ENCODE results near the gene TGFBR3. TPM values are rescaled to one million over a fixed set of nuclear protein-coding genes. Genes with fewer than 3 reads are reported as not detected.

The TGFBR3 gene
- total and polyA plus RNA-seq, 2 of the 8 experiments (the other 6 are each of a cell fraction or from before 2014, with no cell fraction given) = 2.0 to 6.1 TPM

- no peaks in the 10 kb centered on the region for H3K4me1 ChIP-seq (replicated peaks in 1 of 4; ENCODE audit: control insufficient read depth in 3 of 4, insufficient read depth in 4 of 4, low read length in 3 of 4)
- no peak overlapping the region for H3K14ac ChIP-seq (ENCODE audit: insufficient read length)
- H3K79me2 ChIP-seq (ENCODE audit: control insufficient read depth in 1 of 2, insufficient read depth in 2 of 2, low read length in 2 of 2) = no peaks in the 10 kb centered on the region
- no peaks in the 10 kb centered on the region for H3K79me1 ChIP-seq (ENCODE audit: low read depth, low read length)
- H2BK120ac ChIP-seq (replicated peaks; ENCODE audit: low read depth, low read length) = no peak overlapping the region
- H2BK12ac ChIP-seq (ENCODE audit: low read depth, low read length) = no peak overlapping the region
- FAIRE-seq (no peak), DNase-seq (ENCODE audit: low read depth in 1 of 2, low spot score in 2 of 2) (no peak)
- H3K4me2 ChIP-seq (ENCODE audit: insufficient read depth in 1 of 2, low read depth in 2 of 2, low read length in 2 of 2) = no peak overlapping the region
- no peak overlapping the region for H4K91ac ChIP-seq (replicated peaks; ENCODE audit: insufficient read length, low read length)
- no peak overlapping the region for H3K23ac ChIP-seq (ENCODE audit: insufficient read length)
- WGBS, 2 experiments (ENCODE audit: extremely low coverage in 1 of 2, insufficient coverage in 1 of 2, insufficient read length in 1 of 2, insufficient replicate concordance in 2 of 2, low coverage in 1 of 2, low lambda C conversion rate in 2 of 2, missing lambda C conversion rate in 1 of 2) = 96% methylated on average over 5 of the region's 5 CpGs; no CpG with 5 or more reads in 1 of the 2 experiments
- H3K56ac ChIP-seq (replicated peaks; ENCODE audit: insufficient read length, low read depth, low read length) = no peak overlapping the region
- H2BK15ac ChIP-seq (ENCODE audit: low read length) = no peak overlapping the region
- no peak overlapping the region for H2BK5ac ChIP-seq (ENCODE audit: low read depth, low read length)
- no peaks in the 10 kb centered on the region for H4K20me1 ChIP-seq (replicated peaks in 1 of 2; ENCODE audit: control insufficient read depth in 1 of 2, insufficient read depth in 2 of 2, low read length in 2 of 2)
- no peak overlapping the region for H3K9ac ChIP-seq (replicated peaks in 1 of 4; ENCODE audit: extremely low read depth in 1 of 4, low read depth in 3 of 4, low read length in 3 of 4)
- H3K23me2 ChIP-seq (ENCODE audit: low read depth, low read length) = no peaks in the 10 kb centered on the region
- H4K5ac ChIP-seq (ENCODE audit: insufficient read length, low read depth, low read length) = no peak overlapping the region
- H2AK5ac ChIP-seq (ENCODE audit: low read depth, low read length) = no peak overlapping the region
- no peak overlapping the region for H3K4me3 ChIP-seq (ENCODE audit: extremely low read depth in 1 of 4, insufficient read depth in 2 of 4, low read depth in 3 of 4, low read length in 4 of 4)
- TF ChIP-seq HDAC6 (IDR thresholded peaks at IDR 0.05; ENCODE audit: low read depth, low read length) = no peak
- TF ChIP-seq SP1 (IDR thresholded peaks at IDR 0.05; ENCODE audit: low read depth, low read length) = no peak
- TF ChIP-seq SIRT6 (IDR thresholded peaks at IDR 0.05; ENCODE audit: low read length) = no peak
- TF ChIP-seq ASH2L (IDR thresholded peaks at IDR 0.05; ENCODE audit: low read length) = no peak
- TF ChIP-seq KDM5A (IDR thresholded peaks at IDR 0.05; ENCODE audit: low read length) = no peak
- TF ChIP-seq TAF7 (optimal IDR thresholded peaks at IDR 0.05; ENCODE audit: borderline replicate concordance, low read depth, low read length) = no peak
- no peak for TF ChIP-seq CEBPB (IDR thresholded peaks at IDR 0.05; ENCODE audit: low read depth, low read length)
- TF ChIP-seq SIX5 (IDR thresholded peaks at IDR 0.05; ENCODE audit: low read depth, low read length) = no peak
- no peak for TF ChIP-seq ZNF274 (IDR thresholded peaks at IDR 0.05; ENCODE audit: borderline replicate concordance, extremely low read depth, low read length)
- TF ChIP-seq CTBP2 (IDR thresholded peaks at IDR 0.05; ENCODE audit: borderline replicate concordance, insufficient read depth, insufficient read length, low read length) = no peak
- no peak for TF ChIP-seq E2F6 (IDR thresholded peaks at IDR 0.05)
- TF ChIP-seq TAF1 (IDR thresholded peaks at IDR 0.05; ENCODE audit: low read depth, low read length) = no peak
- H2BK20ac ChIP-seq (ENCODE audit: low read length) = no peak overlapping the region
- CTCF ChIA-PET (ENCODE audit: partially characterized antibody) = interaction anchor here (1.7 kb wide), 1 partner anchor 9 kb away, joined by 4 read pairs; no protein-coding TSS in a partner anchor
- H3K27me3 ChIP-seq (replicated peaks in 1 of 4; ENCODE audit: control insufficient read depth in 3 of 4, extremely low read depth in 1 of 4, insufficient read depth in 3 of 4, low read length in 3 of 4) = peaks cover 0 to 1% (median 0%) of the 10 kb centered on the region in 4 experiments; a peak in 1 of 7 replicates
- POLR2A ChIA-PET (ENCODE audit: partially characterized antibody) = no interaction called here
- H3K9me3 ChIP-seq (ENCODE audit: insufficient read depth in 2 of 2, low read depth in 1 of 2, low read length in 1 of 2) = no peaks in the 10 kb centered on the region
- H4K8ac ChIP-seq (ENCODE audit: extremely low read depth, insufficient read depth, low read length) = no peak overlapping the region
- no peak overlapping the region for H3K18ac ChIP-seq (ENCODE audit: extremely low read depth, low read length)
- no peaks in the 10 kb centered on the region for H3K36me3 ChIP-seq (ENCODE audit: control insufficient read depth in 2 of 4, insufficient read depth in 4 of 4, low read length in 3 of 4)
- no peak overlapping the region for H3K4ac ChIP-seq (replicated peaks; ENCODE audit: insufficient read length, low read depth, low read length)
- H2AFZ ChIP-seq (ENCODE audit: low read length) = no peak overlapping the region
- no peak overlapping the region for H3K27ac ChIP-seq (ENCODE audit: low read depth, low read length)
Measured at GRCh38 chr1:91718877-91719276, 167.1 kb downstream of the TGFBR3 start.

Measured in H1 (cell line).